Activated CD8-positive, alpha-beta memory T cell treated with anti-CD3 and anti-CD28 coated beads for 48 hours (primary cell): ENCODE data around the gene FTO.

ENCODE experiments used
- DNase-seq, 3 experiments: peaks; one replicate each; pipeline ENCODE4 v3.0.0-alpha.2; 2020; ENCODE audit warnings: low read depth in 2 of 3, low spot score in 2 of 3

FTO gene

GRCh38 chr16:53924331-53925106 lies 220.6 kb downstream of the FTO start:
- no peak for DNase-seq

DNA sequence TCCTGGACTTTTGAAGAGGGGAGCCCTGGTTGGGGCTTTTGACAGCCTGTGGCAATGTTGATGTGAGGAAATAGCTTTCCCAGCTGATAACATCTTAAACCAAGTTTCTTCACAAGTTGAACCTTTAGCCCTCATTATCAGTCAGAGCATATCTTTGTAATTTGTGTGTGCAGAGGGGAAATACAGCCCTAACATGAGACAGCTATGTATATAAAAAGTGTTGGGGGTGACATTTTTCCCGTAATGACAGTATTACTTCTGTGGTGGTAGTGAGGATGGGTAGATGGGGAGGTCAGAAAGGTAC lies 221.1 kb downstream of the FTO start:
- no peak for DNase-seq

DNA sequence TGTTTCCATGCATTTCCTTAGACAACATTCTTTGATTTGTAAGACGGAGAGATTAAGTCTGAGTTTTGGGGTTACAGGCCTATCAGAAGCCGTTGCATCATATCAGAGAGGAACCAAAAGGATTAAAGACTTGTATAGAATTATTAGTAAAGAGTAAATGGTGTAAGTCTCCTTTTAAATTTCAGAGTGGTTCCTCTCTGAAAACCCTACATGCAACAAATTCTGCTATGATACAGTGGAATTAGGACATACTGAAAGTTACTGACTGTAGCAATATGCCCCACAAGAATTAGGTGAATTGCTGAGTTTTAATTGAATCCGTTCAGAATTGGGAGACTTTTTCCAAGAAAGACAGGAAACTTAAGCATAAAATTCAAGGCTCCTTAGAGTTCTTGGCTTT lies 221.6 kb downstream of the FTO start:
- DNase-seq, result no peak

DNA sequence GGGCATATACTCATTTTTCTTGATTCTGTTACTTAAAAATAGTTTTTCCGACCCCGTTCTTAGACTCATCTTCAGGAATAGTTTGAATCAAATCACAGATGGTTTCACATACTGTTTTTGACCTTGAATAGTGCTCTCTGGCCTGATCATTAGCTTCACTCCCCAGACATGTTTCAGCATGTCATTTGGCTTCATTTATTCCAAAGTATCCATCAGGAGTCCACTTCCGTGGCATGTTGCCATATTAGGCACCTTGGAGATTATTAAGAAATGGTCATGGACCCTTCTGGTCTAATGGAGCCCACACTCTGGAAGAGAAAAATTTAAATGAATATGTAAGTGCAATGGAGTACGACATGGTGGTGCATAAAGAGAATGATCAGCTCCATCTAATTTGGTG lies 222.3 kb downstream of the FTO start:
- DNase-seq, result no peak

DNA sequence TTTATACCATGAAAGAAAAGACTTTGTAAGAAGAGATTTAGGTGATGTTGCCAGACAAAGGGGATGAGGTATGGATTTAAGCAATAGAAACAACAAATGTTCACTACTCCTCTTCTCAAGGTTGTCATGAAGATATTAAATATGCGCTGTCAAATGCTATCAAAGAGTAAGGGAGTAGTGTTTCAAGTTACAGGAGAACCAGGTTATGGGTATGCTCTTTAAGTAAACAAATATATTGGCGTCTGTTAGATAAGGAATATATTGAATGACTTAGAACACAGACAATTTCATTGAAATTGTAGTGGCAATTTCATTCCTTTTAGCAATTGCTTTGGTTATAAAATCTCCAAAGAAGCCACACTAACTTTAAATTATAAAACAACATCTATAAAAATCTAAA lies 229.0 kb downstream of the FTO start:
- no peak for DNase-seq

GRCh38 chr16:53933407-53933806 lies 229.5 kb downstream of the FTO start:
- no peak for DNase-seq

GRCh38 chr16:53936052-53936451 lies 232.1 kb downstream of the FTO start:
- DNase-seq, result no peak

- DNase-seq, result no peak
These were observed 232.6 kb downstream of the FTO start for GRCh38 chr16:53936529-53936928.

DNA sequence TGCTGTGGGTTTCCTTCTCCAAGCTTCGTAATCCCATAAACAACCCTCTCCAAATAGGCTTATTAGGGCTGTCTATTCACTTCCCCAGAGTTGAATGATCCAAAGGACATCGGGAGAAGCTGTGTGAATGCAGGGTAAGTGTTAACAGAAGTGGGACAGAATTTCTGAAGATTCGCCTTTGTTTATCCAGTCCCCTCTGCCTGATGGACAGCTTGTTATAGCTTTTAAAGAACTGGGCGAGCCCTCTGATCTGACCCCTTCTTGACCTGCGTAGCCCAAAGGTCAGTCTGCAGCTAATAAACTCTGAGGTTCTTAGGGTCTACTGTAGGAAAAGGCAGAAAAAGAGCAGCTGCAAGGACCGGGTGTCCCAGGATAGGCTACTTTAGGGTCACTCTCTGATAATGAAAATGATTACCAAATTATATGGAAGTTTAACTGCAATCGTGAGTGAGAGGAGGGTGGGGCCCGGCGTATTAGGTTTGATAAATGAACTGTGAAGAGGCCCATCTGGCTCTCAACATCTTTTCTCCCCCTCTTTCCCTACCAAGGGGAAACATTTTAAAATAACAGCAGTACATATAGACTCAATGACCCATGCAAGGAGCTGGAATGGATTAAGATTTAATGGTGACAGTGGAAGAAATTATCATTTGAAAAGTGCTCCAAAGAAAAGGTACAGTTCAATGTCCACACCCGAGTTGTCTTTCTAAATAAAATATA lies 233.4 kb downstream of the FTO start:
- DNase-seq, result no peak

DNA sequence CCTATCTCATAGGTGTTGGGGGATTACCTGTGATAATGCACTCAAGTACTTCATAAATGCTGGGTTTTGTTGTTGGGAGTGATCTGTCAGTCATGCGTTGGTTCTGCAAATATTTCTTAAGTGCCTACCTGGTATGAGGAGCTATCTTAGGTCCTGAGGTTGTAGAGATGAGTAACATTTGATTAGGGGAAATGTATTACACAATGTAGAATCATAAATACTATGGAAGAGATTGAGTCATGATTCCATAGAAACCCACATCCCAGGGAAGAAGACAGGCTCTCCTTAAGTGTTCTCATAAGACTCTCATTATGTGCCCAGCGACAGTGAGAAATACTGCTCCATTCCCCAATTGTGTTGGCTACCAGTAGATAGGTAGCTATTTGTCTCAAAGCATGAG lies 240.1 kb downstream of the FTO start:
- DNase-seq, result no peak

GRCh38 chr16:53945996-53946395 lies 242.0 kb downstream of the FTO start:
- no peak for DNase-seq

GRCh38 chr16:53946746-53947386 lies 242.9 kb downstream of the FTO start:
- no peak for DNase-seq

DNA sequence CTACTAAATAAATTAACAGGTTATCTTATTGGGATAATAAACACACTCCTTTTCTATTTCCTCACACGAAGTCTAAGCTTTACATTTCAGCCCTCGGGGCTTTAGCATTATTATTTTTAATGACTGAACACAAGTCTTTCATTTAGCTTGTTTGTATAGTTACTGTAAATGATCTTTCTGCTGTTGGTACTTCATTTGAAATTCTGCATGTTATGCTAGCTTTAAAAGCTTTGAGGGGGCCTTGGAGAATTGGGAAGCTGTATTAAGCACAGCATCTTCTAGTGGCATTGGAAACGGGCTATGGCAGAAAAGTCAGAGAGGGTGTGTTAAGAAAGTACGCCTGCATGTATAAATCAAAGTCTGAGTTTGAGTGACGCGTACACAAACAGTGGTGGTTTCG lies 243.7 kb downstream of the FTO start:
- no peak for DNase-seq

DNA sequence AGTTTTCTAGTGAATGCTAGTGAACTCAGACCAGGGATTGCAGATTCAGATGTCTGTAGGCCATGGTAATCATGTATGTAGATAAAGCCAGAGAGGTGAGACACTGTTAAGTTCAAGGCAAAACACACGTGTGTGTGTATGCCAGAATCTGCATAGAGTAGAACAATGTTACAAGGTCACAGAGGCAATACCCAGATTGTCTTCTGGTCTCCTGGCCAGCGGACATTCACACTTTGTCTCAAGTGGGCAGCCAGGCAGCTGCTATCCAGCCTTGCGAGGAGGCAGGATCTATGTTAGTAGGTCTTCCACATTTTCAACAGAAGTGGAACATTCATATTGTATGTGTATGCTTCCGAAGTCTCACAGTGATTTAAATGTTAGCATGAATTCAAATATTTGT lies 244.4 kb downstream of the FTO start:
- DNase-seq, result no peak

DNA sequence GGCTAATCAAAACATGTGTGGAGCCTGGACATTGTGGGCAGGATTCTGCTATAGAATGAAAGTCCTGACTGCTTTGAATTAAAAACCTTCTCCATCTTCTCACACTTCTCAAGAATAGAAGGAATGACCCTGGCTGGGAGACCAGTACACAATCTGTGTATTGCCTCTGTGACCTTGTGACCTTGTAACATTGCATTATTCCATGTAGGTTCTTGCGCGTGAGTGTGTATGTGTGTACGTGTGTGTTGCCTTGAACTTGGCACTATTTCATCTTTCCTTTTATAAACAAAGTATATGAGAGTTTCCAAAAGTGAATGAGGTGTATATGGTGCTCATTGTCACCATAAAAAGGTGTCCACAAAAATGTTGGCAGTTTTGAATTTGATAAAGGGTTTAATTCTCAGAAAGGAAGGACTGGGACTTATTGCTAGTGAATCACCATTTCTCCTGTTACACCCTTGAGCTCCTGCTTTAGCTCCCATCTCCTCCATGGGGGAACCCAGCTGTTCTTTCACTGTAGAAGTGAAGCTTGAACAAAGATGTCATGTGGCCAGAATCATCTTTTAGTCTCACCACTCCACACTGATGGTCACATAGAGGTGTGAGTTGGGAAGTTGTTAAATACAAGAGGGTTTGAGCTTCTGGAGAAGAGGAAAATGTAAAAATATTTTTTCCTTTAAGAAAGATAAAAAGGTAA lies 244.9 kb downstream of the FTO start:
- no peak for DNase-seq

DNA sequence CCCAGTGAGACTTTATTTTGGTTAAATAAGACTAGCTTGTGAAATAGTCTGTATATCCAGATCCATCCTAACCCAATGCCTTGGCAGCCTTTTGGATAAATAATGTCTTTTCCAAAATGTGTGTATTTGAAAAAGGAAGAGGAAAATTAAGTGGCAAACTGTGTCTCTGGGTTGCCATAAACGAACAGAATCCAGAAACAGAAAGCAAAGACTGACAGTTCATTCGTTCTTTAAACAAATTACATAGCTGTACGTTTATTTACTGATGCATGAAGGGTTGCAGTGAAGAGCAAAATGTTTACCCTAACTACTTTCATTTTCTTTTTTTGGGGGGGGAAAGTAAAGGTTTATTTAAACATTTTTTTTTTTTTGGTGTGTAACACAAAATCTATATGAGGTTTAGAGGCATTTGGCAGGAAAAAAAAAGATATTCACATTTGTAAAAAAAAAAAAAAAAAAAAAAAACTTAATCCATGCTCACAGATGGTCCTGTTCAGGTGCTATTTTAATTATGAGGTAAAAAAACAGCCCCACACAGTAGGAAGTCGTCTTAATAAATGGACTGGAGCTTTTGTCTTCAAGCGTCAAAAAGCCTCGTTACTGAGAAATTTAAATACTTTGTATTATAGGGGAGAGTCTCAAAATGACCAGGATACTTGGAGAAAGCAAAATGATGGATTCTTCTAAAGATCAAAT lies 245.9 kb downstream of the FTO start:
- DNase-seq, result no peak

DNA sequence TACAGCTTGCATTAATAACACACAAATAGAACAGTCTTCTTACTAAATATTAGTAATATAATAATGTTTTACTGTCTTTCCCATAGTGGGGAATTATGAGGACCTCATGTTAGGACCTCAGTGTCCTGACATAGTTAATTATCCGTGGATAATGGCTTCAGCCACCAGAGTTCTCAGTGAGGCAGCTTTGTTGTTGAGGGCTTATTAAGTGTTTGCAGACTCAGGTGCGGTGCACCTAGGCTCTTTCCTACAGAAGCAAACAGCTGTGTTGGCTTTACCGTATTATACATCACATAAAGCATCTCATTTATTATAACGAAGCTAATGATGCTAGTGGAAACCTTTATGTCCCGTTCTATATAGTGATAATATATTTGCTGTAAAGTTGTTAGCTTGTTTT lies 246.7 kb downstream of the FTO start:
- no peak for DNase-seq

GRCh38 chr16:53952215-53953208 lies 248.6 kb downstream of the FTO start:
- no peak for DNase-seq

DNA sequence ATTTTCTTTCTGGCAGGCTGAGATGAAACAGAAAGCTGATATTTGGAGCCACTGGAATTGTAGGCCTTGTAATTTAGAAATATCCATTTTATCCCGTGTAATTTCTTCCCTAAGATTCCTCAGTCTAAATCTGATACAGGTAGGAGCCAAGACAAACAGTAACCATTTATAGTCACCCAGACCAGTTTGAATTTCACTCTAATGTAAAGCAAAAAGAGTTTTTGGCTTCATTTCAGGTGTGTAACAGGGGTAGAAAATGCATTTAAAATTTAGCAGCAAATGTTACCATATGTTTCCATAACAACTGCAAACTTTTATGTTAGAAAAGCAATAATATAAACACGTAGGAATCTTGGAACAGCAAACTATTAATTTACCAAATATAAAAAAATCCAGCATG lies 249.4 kb downstream of the FTO start:
- no peak for DNase-seq

DNA sequence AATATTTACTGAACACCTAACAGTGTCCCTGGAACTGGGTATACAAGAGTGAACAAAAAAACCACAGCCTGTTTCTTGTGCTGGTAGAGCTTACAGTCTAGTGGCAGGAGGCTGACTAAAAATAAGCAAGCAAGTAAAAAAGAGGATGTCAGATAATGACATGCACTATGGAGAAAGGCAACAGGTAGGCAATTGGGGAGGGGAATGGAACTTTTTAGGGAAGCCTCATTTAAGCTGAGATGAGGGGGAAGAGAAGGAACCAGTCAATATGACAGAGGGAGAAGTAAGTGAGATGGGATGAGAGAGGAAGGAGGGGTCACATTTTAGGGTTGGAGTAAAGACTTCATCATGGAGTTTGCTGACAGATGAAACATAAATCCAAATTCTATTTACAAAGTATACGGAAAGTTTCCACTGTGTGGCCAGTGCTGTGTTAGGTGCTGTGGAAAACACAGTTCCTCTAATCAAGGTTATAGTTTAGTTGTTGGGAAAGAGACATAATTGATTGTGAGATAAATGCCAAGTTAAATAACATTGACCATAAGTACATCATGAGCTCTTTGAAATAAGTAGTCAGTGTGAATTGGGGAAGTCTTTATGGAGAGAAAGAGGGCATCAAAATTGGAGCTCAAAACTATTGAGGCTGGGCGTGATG lies 251.4 kb downstream of the FTO start:
- DNase-seq, result no peak
